Osteocyte (in vitro differentiated cells): ENCODE results near the gene SLC22A23. TPM values are rescaled to one million over a fixed set of nuclear protein-coding genes. Genes with fewer than 3 reads are reported as not detected.

Source experiments
- DNase-seq: peaks from one replicate; pipeline ENCODE4 v3.0.0; 2021; ENCODE audit warnings: mixed read lengths; ENCODE audit not compliant: unreplicated experiment; ENCODE audit errors: extremely low spot score
- H3K27ac Mint-ChIP-seq: one replicate; pipeline ENCODE4 v1.8.0; 2021; ENCODE audit warnings: mild to moderate bottlenecking, mixed read lengths; ENCODE audit not compliant: unreplicated experiment
- H3K27me3 Mint-ChIP-seq: one replicate; pipeline ENCODE4 v1.8.0; 2021; ENCODE audit warnings: mixed read lengths; ENCODE audit not compliant: unreplicated experiment
- H3K36me3 Mint-ChIP-seq: one replicate; pipeline ENCODE4 v1.8.0; 2021; ENCODE audit warnings: mixed read lengths; ENCODE audit not compliant: unreplicated experiment
- H3K4me1 Mint-ChIP-seq: one replicate; pipeline ENCODE4 v1.8.0; 2021; ENCODE audit warnings: mixed read lengths; ENCODE audit not compliant: unreplicated experiment
- H3K4me3 Mint-ChIP-seq: one replicate; pipeline ENCODE4 v1.8.0; 2021; ENCODE audit warnings: mild to moderate bottlenecking, moderate library complexity, mixed read lengths; ENCODE audit not compliant: unreplicated experiment
- H3K9me3 Mint-ChIP-seq: one replicate; pipeline ENCODE4 v1.8.0; 2021; ENCODE audit warnings: mixed read lengths; ENCODE audit not compliant: unreplicated experiment
- CTCF ChIP-seq: fragments of 200-600 bp; sonication (generic); IDR thresholded peaks from 2 replicates; pipeline ENCODE4 v1.5.0; 2021; ENCODE audit warnings: antibody characterized with exemption, mild to moderate bottlenecking, moderate library complexity
- total RNA-seq: library from RNA; stranded (reverse); gene quantifications from 2 replicates; pipeline ENCODE4 v1.2.1, GENCODE V29; 2021

The SLC22A23 gene
- total RNA-seq, 1 donor from 2014 or later: 10.4 TPM

DNA sequence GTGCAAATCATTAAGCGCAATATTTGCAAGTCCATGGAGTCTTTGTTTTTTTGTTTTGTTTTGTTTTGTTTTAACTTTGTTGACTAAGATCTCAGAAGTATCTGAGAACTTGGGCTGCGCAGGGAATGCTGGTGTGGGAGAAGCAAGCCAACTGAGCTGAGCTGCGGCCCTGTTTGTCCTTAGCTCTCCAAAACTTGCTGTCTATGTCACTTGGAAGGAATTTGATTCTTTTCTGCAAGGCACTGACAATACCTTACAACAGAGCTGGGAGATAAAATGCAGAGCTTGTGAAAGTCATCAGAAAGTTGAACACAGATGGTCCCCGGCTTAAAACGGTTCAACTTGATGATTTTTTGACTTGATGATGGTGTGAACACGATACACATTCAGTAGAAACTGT, 5.4 kb downstream of the SLC22A23 start:
- H3K9me3 Mint-ChIP-seq: no peaks in the 10 kb centered on the region
- DNase-seq: no peak
- no peaks in the 10 kb centered on the region for H3K27me3 Mint-ChIP-seq
- no peak overlapping the region for H3K4me3 Mint-ChIP-seq
- TF ChIP-seq CTCF: no peak
- no peaks in the 10 kb centered on the region for H3K4me1 Mint-ChIP-seq
- H3K27ac Mint-ChIP-seq: no peak overlapping the region
- no peaks in the 10 kb centered on the region for H3K36me3 Mint-ChIP-seq

GRCh38 chr6:3450888-3451287, 6.0 kb downstream of the SLC22A23 start:
- DNase-seq: no peak
- Mint-ChIP-seq H3K9me3 (no peaks in the 10 kb centered on the region), H3K27me3 (no peaks in the 10 kb centered on the region), H3K4me1 (no peaks in the 10 kb centered on the region), H3K36me3 (no peaks in the 10 kb centered on the region), H3K27ac (no peak overlapping the region), H3K4me3 (no peak overlapping the region)
- no peak for TF ChIP-seq CTCF

DNA sequence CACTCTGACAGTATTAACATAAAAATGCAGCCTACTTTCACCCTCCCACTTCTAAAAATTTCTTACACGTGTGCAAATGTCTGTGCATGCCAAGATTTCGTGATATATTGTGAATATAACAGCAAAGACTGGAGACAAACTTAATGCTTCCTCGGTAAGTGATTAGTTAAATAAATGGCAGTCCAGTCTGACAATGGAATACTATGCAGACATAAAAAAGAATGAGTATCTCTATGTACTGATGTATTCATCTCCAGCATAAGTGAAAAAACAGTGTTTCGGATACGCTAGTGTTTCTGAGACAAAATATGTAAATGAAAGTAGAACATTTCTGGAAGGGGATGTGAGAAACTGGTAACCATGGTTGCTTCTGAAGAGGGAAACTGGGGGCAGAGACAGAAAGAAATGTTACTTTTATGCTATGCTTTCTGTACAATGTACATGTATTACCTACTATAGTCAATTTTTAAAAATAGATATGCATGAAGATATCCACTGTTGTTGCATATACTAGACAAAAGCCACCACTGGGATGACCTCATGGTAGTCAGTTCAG, 7.0 kb downstream of the SLC22A23 start:
- DNase-seq: no peak
- H3K36me3 Mint-ChIP-seq: no peaks in the 10 kb centered on the region
- H3K4me3 Mint-ChIP-seq: no peak overlapping the region
- H3K4me1 Mint-ChIP-seq: no peaks in the 10 kb centered on the region
- no peak for TF ChIP-seq CTCF
- H3K9me3 Mint-ChIP-seq: no peaks in the 10 kb centered on the region
- no peak overlapping the region for H3K27ac Mint-ChIP-seq
- H3K27me3 Mint-ChIP-seq: no peaks in the 10 kb centered on the region

DNA sequence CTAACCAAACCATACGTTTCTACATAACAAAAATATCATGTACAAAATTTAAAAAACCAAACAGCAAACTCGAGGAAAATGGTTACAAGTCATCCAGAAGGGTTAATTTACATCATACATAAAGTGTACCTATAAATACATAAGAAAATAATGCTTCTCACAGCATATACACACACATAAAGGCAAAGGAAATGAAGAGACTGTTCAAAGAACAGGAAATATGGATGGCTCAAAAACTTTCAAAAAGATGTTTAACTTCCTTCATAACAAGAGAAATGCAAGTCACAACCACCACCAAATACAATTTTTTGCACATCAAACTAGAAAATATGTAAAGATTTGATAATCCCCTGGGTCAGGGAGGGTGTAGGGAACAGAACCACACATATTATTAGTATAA, 7.5 kb downstream of the SLC22A23 start:
- DNase-seq: no peak
- no peak overlapping the region for H3K4me3 Mint-ChIP-seq
- no peaks in the 10 kb centered on the region for H3K27me3 Mint-ChIP-seq
- no peak overlapping the region for H3K27ac Mint-ChIP-seq
- no peaks in the 10 kb centered on the region for H3K4me1 Mint-ChIP-seq
- no peaks in the 10 kb centered on the region for H3K36me3 Mint-ChIP-seq
- no peaks in the 10 kb centered on the region for H3K9me3 Mint-ChIP-seq
- TF ChIP-seq CTCF: no peak

DNA sequence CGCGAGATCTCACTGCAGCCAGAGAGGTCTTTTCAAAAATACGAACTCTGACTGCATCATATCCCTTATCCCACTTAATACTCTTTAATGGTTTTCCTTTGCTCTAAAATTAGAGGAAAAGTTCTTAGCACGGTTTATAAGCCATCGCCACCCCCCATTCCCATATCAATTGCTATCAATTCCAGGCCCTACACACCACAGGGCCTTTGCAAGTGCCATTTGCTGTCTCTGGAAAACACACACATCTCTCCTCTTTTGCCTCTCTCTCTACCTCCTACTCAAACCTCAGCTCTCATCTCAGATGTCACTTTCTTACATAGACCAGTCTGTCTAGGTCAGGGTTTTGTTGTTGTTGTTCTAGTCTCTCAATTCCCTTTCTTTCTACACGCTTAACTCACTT, 9.8 kb downstream of the SLC22A23 start:
- no peak overlapping the region for H3K27ac Mint-ChIP-seq
- no peak for TF ChIP-seq CTCF
- no peak overlapping the region for H3K4me3 Mint-ChIP-seq
- no peak for DNase-seq
- H3K36me3 Mint-ChIP-seq: no peaks in the 10 kb centered on the region
- no peaks in the 10 kb centered on the region for H3K9me3 Mint-ChIP-seq
- no peaks in the 10 kb centered on the region for H3K4me1 Mint-ChIP-seq
- H3K27me3 Mint-ChIP-seq: no peaks in the 10 kb centered on the region
